ENCODE results near the gene SLC25A51. TPM values are rescaled to one million over a fixed set of nuclear protein-coding genes. Genes with fewer than 3 reads are reported as not detected.

The SLC25A51 gene
- total and polyA plus RNA-seq, 2 donors from 2014 or later = 10.7 to 25.5 TPM

GRCh38 chr9:37915911-37916470 is 12.1 kb upstream of the SLC25A51 start:
- Histone ChIP-seq H3K36me3 (ENCODE audit: control insufficient read depth in 2 of 3, insufficient read depth in 3 of 3, low read length in 3 of 3) (peaks cover 0 to 2% (median under 1%) of the 10 kb centered on the region in 3 donors), H3K9me3 (ENCODE audit: control insufficient read depth in 2 of 3, insufficient read depth in 1 of 3, low read length in 3 of 3) (no peaks in the 10 kb centered on the region), H3K9ac (ENCODE audit: low read length in 3 of 3) (no peak overlapping the region), H3K4me3 (ENCODE audit: low read length in 3 of 3) (no peak overlapping the region), H3K4me1 (ENCODE audit: control insufficient read depth in 2 of 3, insufficient read depth in 2 of 3, low read depth in 1 of 3, low read length in 3 of 3) (peaks cover 0 to 19% (median 7%) of the 10 kb centered on the region in 3 donors), H3K27ac (ENCODE audit: low read depth in 2 of 2, low read length in 2 of 2) (no peak overlapping the region), H3K27me3 (ENCODE audit: control insufficient read depth, insufficient read depth, low read length) (no peaks in the 10 kb centered on the region)
- DNase-seq = no peak
- TF ChIP-seq, protein P1, sequence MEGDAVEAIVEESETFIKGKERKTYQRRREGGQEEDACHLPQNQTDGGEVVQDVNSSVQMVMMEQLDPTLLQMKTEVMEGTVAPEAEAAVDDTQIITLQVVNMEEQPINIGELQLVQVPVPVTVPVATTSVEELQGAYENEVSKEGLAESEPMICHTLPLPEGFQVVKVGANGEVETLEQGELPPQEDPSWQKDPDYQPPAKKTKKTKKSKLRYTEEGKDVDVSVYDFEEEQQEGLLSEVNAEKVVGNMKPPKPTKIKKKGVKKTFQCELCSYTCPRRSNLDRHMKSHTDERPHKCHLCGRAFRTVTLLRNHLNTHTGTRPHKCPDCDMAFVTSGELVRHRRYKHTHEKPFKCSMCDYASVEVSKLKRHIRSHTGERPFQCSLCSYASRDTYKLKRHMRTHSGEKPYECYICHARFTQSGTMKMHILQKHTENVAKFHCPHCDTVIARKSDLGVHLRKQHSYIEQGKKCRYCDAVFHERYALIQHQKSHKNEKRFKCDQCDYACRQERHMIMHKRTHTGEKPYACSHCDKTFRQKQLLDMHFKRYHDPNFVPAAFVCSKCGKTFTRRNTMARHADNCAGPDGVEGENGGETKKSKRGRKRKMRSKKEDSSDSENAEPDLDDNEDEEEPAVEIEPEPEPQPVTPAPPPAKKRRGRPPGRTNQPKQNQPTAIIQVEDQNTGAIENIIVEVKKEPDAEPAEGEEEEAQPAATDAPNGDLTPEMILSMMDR (IDR thresholded peaks at IDR 0.05; ENCODE audit: borderline replicate concordance, extremely low read depth, insufficient read depth) = no peak
- intact Hi-C loops (cut with DNase I) = loop anchor here (10.0 kb wide), 2 partner anchors 69 to 449 kb away; no protein-coding TSS in a partner anchor
- FAIRE-seq = no peak

DNA sequence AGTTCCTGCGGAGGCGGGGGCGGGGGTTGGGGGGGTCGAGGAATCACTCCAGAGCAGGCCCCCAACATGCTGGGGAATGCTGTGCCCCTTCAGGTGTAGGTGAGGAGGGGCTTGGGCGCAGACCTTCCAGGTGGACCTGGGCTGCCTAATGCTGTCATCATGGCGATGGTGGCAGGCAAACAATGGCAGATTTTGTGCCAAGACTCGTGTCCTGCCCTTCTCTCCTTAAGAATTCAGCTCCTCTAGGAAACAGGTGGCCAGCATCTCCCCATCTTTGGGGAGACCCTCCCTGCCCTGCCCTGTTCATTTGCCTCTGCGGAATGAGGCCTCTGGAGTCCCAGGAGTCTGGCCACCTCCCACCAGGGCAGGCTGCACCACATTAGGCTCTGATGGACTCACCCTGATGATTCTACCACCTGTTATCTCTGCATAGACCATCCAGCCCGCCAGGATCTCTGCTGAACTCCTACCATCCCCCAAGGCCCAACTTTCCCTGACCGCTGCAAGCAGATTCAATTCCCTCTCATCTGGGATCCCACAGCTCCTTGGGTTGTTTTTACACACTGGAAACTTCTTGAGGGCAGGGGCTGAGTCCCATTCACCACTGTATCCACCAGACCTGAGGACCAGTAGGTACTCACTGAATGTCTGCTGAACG is 10.9 kb upstream of the SLC25A51 start:
- intact Hi-C loops (cut with DNase I) = loop anchor here (10.0 kb wide), 2 partner anchors 70 to 450 kb away; no protein-coding TSS in a partner anchor
- FAIRE-seq (no peak), DNase-seq (no peak)
- Histone ChIP-seq H3K27me3 (ENCODE audit: control insufficient read depth, insufficient read depth, low read length) (no peaks in the 10 kb centered on the region), H3K9ac (ENCODE audit: low read length in 3 of 3) (peak overlapping the region in 1 of 3 donors; percentile 46), H3K4me3 (ENCODE audit: low read length in 3 of 3) (no peak overlapping the region), H3K27ac (ENCODE audit: low read depth in 2 of 2, low read length in 2 of 2) (no peak overlapping the region), H3K4me1 (ENCODE audit: control insufficient read depth in 2 of 3, insufficient read depth in 2 of 3, low read depth in 1 of 3, low read length in 3 of 3) (peaks cover 0 to 14% (median 7%) of the 10 kb centered on the region in 3 donors), H3K36me3 (ENCODE audit: control insufficient read depth in 2 of 3, insufficient read depth in 3 of 3, low read length in 3 of 3) (peaks cover 0 to 2% (median 0%) of the 10 kb centered on the region in 3 donors), H3K9me3 (ENCODE audit: control insufficient read depth in 2 of 3, insufficient read depth in 1 of 3, low read length in 3 of 3) (no peaks in the 10 kb centered on the region)
- TF ChIP-seq, protein P1 (IDR thresholded peaks at IDR 0.05; ENCODE audit: borderline replicate concordance, extremely low read depth, insufficient read depth) = no peak

- Histone ChIP-seq H3K4me3 (ENCODE audit: low read length in 3 of 3) (no peak overlapping the region), H3K27ac (ENCODE audit: low read depth in 2 of 2, low read length in 2 of 2) (peak overlapping the region in 1 of 2 donors; percentile 7), H3K27me3 (ENCODE audit: control insufficient read depth, insufficient read depth, low read length) (no peaks in the 10 kb centered on the region), H3K9me3 (ENCODE audit: control insufficient read depth in 2 of 3, insufficient read depth in 1 of 3, low read length in 3 of 3) (no peaks in the 10 kb centered on the region), H3K9ac (ENCODE audit: low read length in 3 of 3) (no peak overlapping the region), H3K36me3 (ENCODE audit: control insufficient read depth in 2 of 3, insufficient read depth in 3 of 3, low read length in 3 of 3) (peaks cover 0 to 2% (median 0%) of the 10 kb centered on the region in 3 donors), H3K4me1 (ENCODE audit: control insufficient read depth in 2 of 3, insufficient read depth in 2 of 3, low read depth in 1 of 3, low read length in 3 of 3) (peaks cover 0 to 14% (median 7%) of the 10 kb centered on the region in 3 donors)
- FAIRE-seq = no peak
- no peak for DNase-seq
- TF ChIP-seq, protein P1 (IDR thresholded peaks at IDR 0.05; ENCODE audit: borderline replicate concordance, extremely low read depth, insufficient read depth) = no peak
- intact Hi-C loops (cut with DNase I) = loop anchor here (10.0 kb wide), 2 partner anchors 71 to 451 kb away; no protein-coding TSS in a partner anchor
Measured at GRCh38 chr9:37914154-37914551, 10.2 kb upstream of the SLC25A51 start.

Measured in kidney (tissue), 14 donors.